Activated naive CD4-positive, alpha-beta T cell treated with anti-CD3 and anti-CD28 coated beads for 36 hours (primary cell): Measurements from ENCODE around the gene GPR158. TPM values are rescaled to one million over a fixed set of nuclear protein-coding genes. Genes with fewer than 3 reads are reported as not detected.

Experiments used
- CTCF ChIA-PET: fragments of 350-600 bp; sonication (Branson Sonifier 250); formaldehyde crosslinking; loops from one replicate; lab custom pipeline; 2021; ENCODE audit warnings: antibody characterized with exemption; lab: Charles Lee
- DNase-seq: peaks from one replicate; pipeline ENCODE4 v3.0.0-alpha.2; 2020
- H3K27ac Mint-ChIP-seq: one replicate; pipeline ENCODE4 v1.8.0; 2021; ENCODE audit warnings: mild to moderate bottlenecking, mixed read lengths
- H3K27me3 Mint-ChIP-seq: one replicate; pipeline ENCODE4 v1.8.0; 2021; ENCODE audit warnings: low read depth, mixed read lengths
- H3K36me3 Mint-ChIP-seq: one replicate; pipeline ENCODE4 v1.8.0; 2021; ENCODE audit warnings: low read depth, mixed read lengths
- H3K4me1 Mint-ChIP-seq: one replicate; pipeline ENCODE4 v1.8.0; 2021; ENCODE audit warnings: low read depth, mixed read lengths
- H3K4me3 Mint-ChIP-seq: one replicate; pipeline ENCODE4 v1.8.0; 2021; ENCODE audit warnings: mild to moderate bottlenecking, moderate library complexity, mixed read lengths
- H3K9me3 Mint-ChIP-seq: one replicate; pipeline ENCODE4 v1.8.0; 2021; ENCODE audit warnings: mixed read lengths
- intact Hi-C: fragments of 100-400 bp; cut with micrococcal nuclease; formaldehyde crosslinking; loops from one replicate; pipeline ENCODE4 v1.15.1; 2023
- total RNA-seq, 2 experiments: library from RNA; stranded (reverse); gene quantifications; one replicate each; pipeline ENCODE4 v1.2.3, GENCODE V29; 2021

The GPR158 gene
- total RNA-seq, 2 experiments from 2014 or later, result not detected

- no peak overlapping the region for H3K4me3 Mint-ChIP-seq
- CTCF ChIA-PET, result no interaction called here
- H3K9me3 Mint-ChIP-seq, result peaks cover 19% of the 10 kb centered on the region
Observed at GRCh38 chr10:25390733-25391132, 215.9 kb downstream of the GPR158 start.

GRCh38 chr10:25392132-25392531, 217.3 kb downstream of the GPR158 start:
- DNase-seq, result no peak
- Mint-ChIP-seq H3K4me1 (no peaks in the 10 kb centered on the region), H3K9me3 (peaks cover 16% of the 10 kb centered on the region), H3K27ac (no peak overlapping the region), H3K4me3 (no peak overlapping the region), H3K27me3 (no peaks in the 10 kb centered on the region), H3K36me3 (peaks cover 3% of the 10 kb centered on the region)
- CTCF ChIA-PET, result no interaction called here
- intact Hi-C loops, result no loop called here

More at GRCh38 chr10:25390733-25391132, 215.9 kb downstream of the GPR158 start:
- intact Hi-C loops, result no loop called here
- Mint-ChIP-seq H3K36me3 (peaks cover 3% of the 10 kb centered on the region), H3K4me1 (no peaks in the 10 kb centered on the region), H3K27me3 (no peaks in the 10 kb centered on the region), H3K27ac (no peak overlapping the region)
- DNase-seq, result no peak

GRCh38 chr10:25393621-25394020, 218.8 kb downstream of the GPR158 start:
- H3K4me3 Mint-ChIP-seq, result no peak overlapping the region
- H3K27me3 Mint-ChIP-seq, result no peaks in the 10 kb centered on the region
- no peak for DNase-seq
- no peaks in the 10 kb centered on the region for H3K4me1 Mint-ChIP-seq
- H3K9me3 Mint-ChIP-seq, result peaks cover 16% of the 10 kb centered on the region
- intact Hi-C loops, result no loop called here
- no peak overlapping the region for H3K27ac Mint-ChIP-seq
- H3K36me3 Mint-ChIP-seq, result peaks cover 3% of the 10 kb centered on the region
- CTCF ChIA-PET, result no interaction called here

GRCh38 chr10:25398680-25399079, 223.9 kb downstream of the GPR158 start:
- intact Hi-C loops, result no loop called here
- Mint-ChIP-seq H3K36me3 (no peaks in the 10 kb centered on the region), H3K27ac (no peak overlapping the region), H3K4me1 (no peaks in the 10 kb centered on the region), H3K9me3 (peaks cover 1% of the 10 kb centered on the region), H3K4me3 (no peak overlapping the region), H3K27me3 (no peaks in the 10 kb centered on the region)
- CTCF ChIA-PET, result no interaction called here
- no peak for DNase-seq

GRCh38 chr10:25405871-25406270, 231.1 kb downstream of the GPR158 start:
- H3K27ac Mint-ChIP-seq, result no peak overlapping the region
- H3K4me3 Mint-ChIP-seq, result no peak overlapping the region
- CTCF ChIA-PET, result interaction anchor here (0.5 kb wide), 1 partner anchor 712 kb away, joined by 3 read pairs; no protein-coding TSS in a partner anchor
- H3K9me3 Mint-ChIP-seq, result no peaks in the 10 kb centered on the region
- DNase-seq, result no peak
- no peaks in the 10 kb centered on the region for H3K4me1 Mint-ChIP-seq
- intact Hi-C loops, result no loop called here
- no peaks in the 10 kb centered on the region for H3K36me3 Mint-ChIP-seq
- no peaks in the 10 kb centered on the region for H3K27me3 Mint-ChIP-seq

GRCh38 chr10:25417611-25418010, 242.8 kb downstream of the GPR158 start:
- intact Hi-C loops, result no loop called here
- no peak overlapping the region for H3K4me3 Mint-ChIP-seq
- H3K27me3 Mint-ChIP-seq, result no peaks in the 10 kb centered on the region
- H3K36me3 Mint-ChIP-seq, result no peaks in the 10 kb centered on the region
- CTCF ChIA-PET, result no interaction called here
- no peak for DNase-seq
- H3K4me1 Mint-ChIP-seq, result no peaks in the 10 kb centered on the region
- no peak overlapping the region for H3K27ac Mint-ChIP-seq
- H3K9me3 Mint-ChIP-seq, result peaks cover 2% of the 10 kb centered on the region

- Mint-ChIP-seq H3K27me3 (no peaks in the 10 kb centered on the region), H3K9me3 (peaks cover 5% of the 10 kb centered on the region), H3K36me3 (no peaks in the 10 kb centered on the region), H3K4me3 (no peak overlapping the region), H3K4me1 (no peaks in the 10 kb centered on the region), H3K27ac (no peak overlapping the region)
- no peak for DNase-seq
- CTCF ChIA-PET, result no interaction called here
- intact Hi-C loops, result no loop called here
Observed at GRCh38 chr10:25425776-25426175, 251.0 kb downstream of the GPR158 start.

GRCh38 chr10:25436431-25436830, 261.6 kb downstream of the GPR158 start:
- no peaks in the 10 kb centered on the region for H3K27me3 Mint-ChIP-seq
- CTCF ChIA-PET, result no interaction called here
- H3K4me1 Mint-ChIP-seq, result no peaks in the 10 kb centered on the region
- peaks cover 11% of the 10 kb centered on the region for H3K9me3 Mint-ChIP-seq
- H3K4me3 Mint-ChIP-seq, result no peak overlapping the region
- DNase-seq, result no peak
- no peak overlapping the region for H3K27ac Mint-ChIP-seq
- H3K36me3 Mint-ChIP-seq, result no peaks in the 10 kb centered on the region
- intact Hi-C loops, result no loop called here

GRCh38 chr10:25441270-25441669, 266.5 kb downstream of the GPR158 start:
- Mint-ChIP-seq H3K27ac (no peak overlapping the region), H3K27me3 (no peaks in the 10 kb centered on the region), H3K9me3 (peaks cover 10% of the 10 kb centered on the region), H3K36me3 (no peaks in the 10 kb centered on the region), H3K4me1 (no peaks in the 10 kb centered on the region), H3K4me3 (no peak overlapping the region)
- intact Hi-C loops, result no loop called here
- CTCF ChIA-PET, result no interaction called here
- DNase-seq, result no peak

- CTCF ChIA-PET, result no interaction called here
- no peaks in the 10 kb centered on the region for H3K27me3 Mint-ChIP-seq
- H3K4me1 Mint-ChIP-seq, result no peaks in the 10 kb centered on the region
- no peaks in the 10 kb centered on the region for H3K36me3 Mint-ChIP-seq
- H3K4me3 Mint-ChIP-seq, result no peak overlapping the region
- intact Hi-C loops, result no loop called here
- no peak overlapping the region for H3K27ac Mint-ChIP-seq
- no peak for DNase-seq
- H3K9me3 Mint-ChIP-seq, result peaks cover 5% of the 10 kb centered on the region
Observed at GRCh38 chr10:25444266-25444665, 269.5 kb downstream of the GPR158 start.

GRCh38 chr10:25451401-25451800, 276.6 kb downstream of the GPR158 start:
- H3K9me3 Mint-ChIP-seq, result peaks cover 7% of the 10 kb centered on the region
- DNase-seq, result no peak
- H3K27me3 Mint-ChIP-seq, result no peaks in the 10 kb centered on the region
- no peaks in the 10 kb centered on the region for H3K36me3 Mint-ChIP-seq
- intact Hi-C loops, result no loop called here
- no peak overlapping the region for H3K27ac Mint-ChIP-seq
- CTCF ChIA-PET, result no interaction called here
- no peaks in the 10 kb centered on the region for H3K4me1 Mint-ChIP-seq
- H3K4me3 Mint-ChIP-seq, result no peak overlapping the region

- H3K4me1 Mint-ChIP-seq, result no peaks in the 10 kb centered on the region
- DNase-seq, result no peak
- H3K36me3 Mint-ChIP-seq, result no peaks in the 10 kb centered on the region
- peaks cover 7% of the 10 kb centered on the region for H3K9me3 Mint-ChIP-seq
- no peaks in the 10 kb centered on the region for H3K27me3 Mint-ChIP-seq
- H3K4me3 Mint-ChIP-seq, result no peak overlapping the region
- CTCF ChIA-PET, result no interaction called here
- H3K27ac Mint-ChIP-seq, result no peak overlapping the region
- intact Hi-C loops, result no loop called here
Observed at GRCh38 chr10:25453619-25454018, 278.8 kb downstream of the GPR158 start.

- no peak overlapping the region for H3K27ac Mint-ChIP-seq
- H3K36me3 Mint-ChIP-seq, result no peaks in the 10 kb centered on the region
- CTCF ChIA-PET, result no interaction called here
- no peak for DNase-seq
- H3K9me3 Mint-ChIP-seq, result peaks cover 3% of the 10 kb centered on the region
- intact Hi-C loops, result no loop called here
- H3K27me3 Mint-ChIP-seq, result no peaks in the 10 kb centered on the region
- no peak overlapping the region for H3K4me3 Mint-ChIP-seq
- H3K4me1 Mint-ChIP-seq, result no peaks in the 10 kb centered on the region
Observed at GRCh38 chr10:25455980-25456567, 281.3 kb downstream of the GPR158 start.
